Stomach (tissue), 9 donors: ENCODE data around the gene CYP1A2. TPM values are rescaled to one million over a fixed set of nuclear protein-coding genes. Genes with fewer than 3 reads are reported as not detected.

Experiments
- DNase-seq, 2 donors: peaks; one replicate each; pipeline versions ENCODE4 v3.0.0 to v3.0.0-alpha.2; 2013 to 2019
- H3K27ac ChIP-seq, 5 donors: fragments of 200-600 bp in 4 of 5; sonication (generic) in 4 of 5; one replicate each; pipeline ENCODE4 v1.5.1; 2013 to 2019; ENCODE audit warnings: mild to moderate bottlenecking in 1 of 5, moderate library complexity in 1 of 5
- H3K27me3 ChIP-seq, 3 donors: fragments of 200-600 bp; sonication (generic); one replicate each; pipeline ENCODE4 v1.5.1; 2017 to 2019; ENCODE audit warnings: mixed run types in 1 of 3
- H3K36me3 ChIP-seq, 4 donors: fragments of 200-600 bp; sonication (generic); 1 replicate in 3 of 4; 2 replicates in 1 of 4; pipeline ENCODE4 v1.5.1; 2016 to 2019
- H3K4me1 ChIP-seq, 4 donors: fragments of 200-600 bp; sonication (generic); one replicate each; pipeline ENCODE4 v1.5.1; 2016 to 2019
- H3K4me3 ChIP-seq, 4 donors: fragments of 200-600 bp; sonication (generic) in 3 of 4; one replicate each; pipeline ENCODE4 v1.5.1; 2016 to 2019; ENCODE audit warnings: mild to moderate bottlenecking in 1 of 4
- H3K9me3 ChIP-seq, 4 donors: fragments of 200-600 bp; sonication (generic); one replicate each; pipeline ENCODE4 v1.5.1; 2016 to 2019
- CTCF ChIP-seq, 7 experiments: fragments of 450-650 bp in 4 of 7; fragments of 200-600 bp in 3 of 7; sonication (generic) in 3 of 7; IDR thresholded peaks; one replicate each; pipeline ENCODE4 v1.5.1; 2016 to 2019; ENCODE audit warnings: antibody characterized with exemption in 7 of 7, control low read depth in 2 of 7, mild to moderate bottlenecking in 1 of 7
- EP300 ChIP-seq: sonication (generic); formaldehyde crosslinking; IDR thresholded peaks from one replicate; pipeline ENCODE4 v1.6.1; 2017; ENCODE audit warnings: antibody characterized with exemption
- POLR2A ChIP-seq, 4 donors: fragments of 450-650 bp; IDR thresholded peaks; one replicate each; pipeline ENCODE4 v1.6.1; 2016; ENCODE audit warnings: antibody characterized with exemption in 4 of 4, control low read depth in 2 of 4, mild to moderate bottlenecking in 1 of 4, moderate library complexity in 1 of 4
- POLR2AphosphoS5 ChIP-seq, 3 donors: sonication (generic); formaldehyde crosslinking; IDR thresholded peaks; one replicate each; pipeline ENCODE4 v1.6.1; 2016; ENCODE audit warnings: antibody characterized with exemption in 3 of 3
- WGBS, 5 donors: extraction: QIAGEN DNeasy Blood & Tissue Kit in 3 of 5; methylation state at CpG; one replicate each; pipeline versions ENCODE4 v1.1.5 to v1.1.7; 2013 to 2018; 5-methylcytosine and 5-hydroxymethylcytosine counted together
- intact Hi-C: fragments of 100-400 bp; cut with DNase I; formaldehyde crosslinking; loops from one replicate; pipeline ENCODE4 v1.15.1; 2023; ENCODE audit warnings: low total_unique reads
- polyA plus RNA-seq, 3 donors: library from polyadenylated mRNA; stranded (reverse); fragments of 200-250 nt; gene quantifications; one replicate each; pipeline ENCODE4 v1.2.3, GENCODE V29; 2013
- total RNA-seq, 5 donors: library from RNA; depleted of rRNA; stranded (reverse); fragments of >200 nt; gene quantifications; one replicate each; pipeline versions ENCODE4 v1.1.0 to v1.2.3, GENCODE V29; 2014 to 2016
- donor health status: healthy with polysubstance abuse.
- donor health status: Bipolar disorder and iron deficiency.
- donor health status: healthy.

Gene CYP1A2
- total and polyA plus RNA-seq, 8 donors = not detected

DNA sequence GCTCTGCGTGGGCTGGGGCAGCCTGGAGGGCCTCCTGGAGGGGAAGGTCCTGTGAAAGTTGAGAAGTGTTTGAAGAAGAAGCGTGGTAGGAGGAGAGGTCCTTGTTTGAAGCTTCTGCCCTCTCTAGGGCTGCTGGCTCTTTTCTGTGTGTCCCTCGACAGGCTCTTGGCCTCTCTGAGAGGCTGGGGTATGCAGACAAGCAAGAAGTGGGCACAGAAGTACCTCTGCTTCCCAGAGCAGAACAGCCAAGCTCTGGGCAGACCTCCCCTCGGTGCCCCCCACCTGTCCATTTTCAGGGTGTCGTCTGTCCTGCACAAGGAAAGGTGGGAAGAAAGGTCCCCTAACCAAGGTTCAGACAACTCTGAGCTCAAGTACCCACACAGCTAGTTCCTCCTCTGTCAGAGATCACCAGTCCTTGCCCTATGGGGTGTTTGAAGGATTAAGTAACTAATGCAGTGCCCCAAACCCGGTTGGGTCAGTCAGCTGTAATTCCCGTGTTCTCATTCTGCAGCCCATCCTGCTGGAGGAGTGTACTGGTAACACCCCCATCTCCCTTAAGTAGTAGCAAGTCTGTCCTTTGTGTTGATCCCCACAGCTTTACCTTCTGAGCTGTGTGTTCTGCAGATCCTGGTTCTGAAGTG is 39.5 kb downstream of the CYP1A2 start:
- intact Hi-C loops = no loop called here
- peak overlapping the region; percentile 60 to 95 (median 89) for H3K27ac ChIP-seq
- WGBS, 5 donors = 23 to 48% (median 39%) methylated on average over 6 to 7 of the region's 7 CpGs
- DNase-seq = no peak
- peaks cover 92 to 100% (median 95%) of the 10 kb centered on the region in 4 donors for H3K4me1 ChIP-seq
- no peaks in the 10 kb centered on the region for H3K36me3 ChIP-seq
- TF ChIP-seq POLR2AphosphoS5 (IDR thresholded peaks at IDR 0.05) = no peak
- TF ChIP-seq EP300 = no peak
- no peak for TF ChIP-seq CTCF (IDR thresholded peaks at IDR 0.05)
- no peak for TF ChIP-seq POLR2A (IDR thresholded peaks at IDR 0.05)
- H3K9me3 ChIP-seq = no peaks in the 10 kb centered on the region
- no peaks in the 10 kb centered on the region for H3K27me3 ChIP-seq
- H3K4me3 ChIP-seq = peak overlapping the region in 3 of 4 donors; percentile 21 to 46 (median 26)

DNA sequence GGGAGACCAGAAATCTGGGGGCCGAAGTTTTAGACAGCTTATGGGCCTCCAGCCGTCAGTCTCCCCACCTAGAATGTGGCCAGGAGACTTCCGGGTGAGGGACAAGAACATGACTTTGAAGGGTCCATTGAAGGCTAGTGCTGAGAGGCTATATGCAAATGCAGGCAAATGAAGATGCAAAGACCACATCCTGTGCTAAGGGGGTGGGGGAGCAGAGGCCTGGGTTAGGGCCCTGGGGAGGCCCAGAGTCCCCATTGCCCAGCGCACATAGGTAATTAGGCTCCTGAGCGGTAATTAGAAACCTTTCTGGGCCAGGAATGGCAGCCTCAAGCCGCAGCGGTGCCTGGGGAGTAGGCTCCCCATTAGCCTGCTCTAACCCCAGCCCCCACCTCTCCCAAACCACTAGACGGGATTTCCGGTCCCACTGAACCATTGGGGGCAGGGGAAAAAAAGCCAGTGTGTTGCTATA is 40.1 kb downstream of the CYP1A2 start:
- peaks cover 90 to 100% (median 95%) of the 10 kb centered on the region in 4 donors for H3K4me1 ChIP-seq
- peak in 1 of 2 donors; percentile 44 for DNase-seq
- intact Hi-C loops = no loop called here

DNA sequence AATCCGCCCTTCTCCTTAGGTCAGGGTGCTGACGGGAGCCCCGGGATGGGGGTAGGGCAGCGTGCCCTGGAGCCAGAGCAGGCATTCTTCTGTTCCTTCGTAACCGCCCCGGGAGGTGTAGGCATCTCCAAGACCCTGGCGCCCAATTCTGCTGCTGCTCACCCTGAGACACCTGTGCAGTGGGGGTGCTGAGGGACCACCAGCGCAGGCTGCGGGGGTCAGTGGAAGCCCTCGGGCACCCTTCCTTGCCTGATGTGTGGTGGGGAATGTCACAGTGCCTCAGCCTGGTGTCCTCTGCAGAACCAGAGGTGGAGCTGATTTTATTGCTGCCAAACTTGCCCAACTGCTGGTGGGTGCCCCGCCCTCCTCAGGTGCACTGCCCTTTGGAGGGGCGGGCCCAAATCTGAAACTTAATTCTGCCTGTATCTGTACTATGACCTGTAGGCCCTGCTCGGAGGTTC is 40.6 kb downstream of the CYP1A2 start:
- intact Hi-C loops = no loop called here
- Histone ChIP-seq H3K9me3 (no peaks in the 10 kb centered on the region), H3K27ac (peak overlapping the region; percentile 60 to 95 (median 89)), H3K4me1 (peaks cover 85 to 100% (median 93%) of the 10 kb centered on the region in 4 donors), H3K27me3 (no peaks in the 10 kb centered on the region), H3K4me3 (peak overlapping the region in 3 of 4 donors; percentile 21 to 46 (median 26)), H3K36me3 (no peaks in the 10 kb centered on the region)
- TF ChIP-seq CTCF (IDR thresholded peaks at IDR 0.05) (no peak), POLR2AphosphoS5 (IDR thresholded peaks at IDR 0.05) (peak in 2 of 3 donors; percentile 4 to 6), POLR2A (IDR thresholded peaks at IDR 0.05) (no peak), EP300 (no peak)
- DNase-seq = peak; percentile 75 to 80
- 15 to 43% (median 19%) methylated on average over 13 to 14 of the region's 14 CpGs for WGBS, 5 donors

More for the DNA sequence above, 40.1 kb downstream of the CYP1A2 start:
- peak overlapping the region; percentile 60 to 95 (median 89) for H3K27ac ChIP-seq
- no peaks in the 10 kb centered on the region for H3K9me3 ChIP-seq
- peak overlapping the region in 3 of 4 donors; percentile 21 to 46 (median 26) for H3K4me3 ChIP-seq
- no peaks in the 10 kb centered on the region for H3K36me3 ChIP-seq
- TF ChIP-seq POLR2A (IDR thresholded peaks at IDR 0.05) (no peak), EP300 (no peak), POLR2AphosphoS5 (IDR thresholded peaks at IDR 0.05) (no peak), CTCF (IDR thresholded peaks at IDR 0.05) (no peak)
- H3K27me3 ChIP-seq = no peaks in the 10 kb centered on the region
- WGBS, 5 donors = 44 to 73% (median 50%) methylated on average over 9 of the region's 9 CpGs

DNA sequence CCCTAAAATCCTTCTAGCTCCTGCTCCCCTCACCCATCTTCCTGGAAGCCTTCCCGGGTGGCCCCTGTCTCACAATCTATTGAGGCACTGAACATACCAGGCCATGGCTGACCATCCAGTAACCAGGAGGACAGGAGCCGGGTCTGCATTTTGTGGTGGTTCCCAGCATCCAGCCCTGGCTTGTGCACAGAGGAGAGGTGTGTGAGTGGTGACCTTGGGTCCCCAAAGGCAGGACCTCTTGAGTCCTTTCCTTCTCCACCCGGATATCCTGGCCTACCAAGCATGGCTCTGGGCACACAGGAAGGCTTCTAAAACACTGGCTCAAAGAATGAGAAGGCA is 41.1 kb downstream of the CYP1A2 start:
- H3K9me3 ChIP-seq = no peaks in the 10 kb centered on the region
- TF ChIP-seq EP300 = no peak
- TF ChIP-seq POLR2A (IDR thresholded peaks at IDR 0.05) = no peak
- no peak for TF ChIP-seq POLR2AphosphoS5 (IDR thresholded peaks at IDR 0.05)
- TF ChIP-seq CTCF (IDR thresholded peaks at IDR 0.05) = no peak
- peaks cover 0 to 4% (median under 1%) of the 10 kb centered on the region in 4 donors for H3K36me3 ChIP-seq
- peak overlapping the region; percentile 60 to 95 (median 89) for H3K27ac ChIP-seq
- H3K4me1 ChIP-seq = peaks cover 80 to 98% (median 93%) of the 10 kb centered on the region in 4 donors
- intact Hi-C loops = no loop called here
- WGBS, 5 donors = 16 to 29% (median 20%) methylated on average over 3 of the region's 3 CpGs
- H3K27me3 ChIP-seq = no peaks in the 10 kb centered on the region
- no peak for DNase-seq
- peak overlapping the region in 3 of 4 donors; percentile 21 to 46 (median 26) for H3K4me3 ChIP-seq
